RPMI7951 (cell line): ENCODE results near the gene GEMIN4. TPM values are rescaled to one million over a fixed set of nuclear protein-coding genes. Genes with fewer than 3 reads are reported as not detected.
"Not testable (repeated sequence)": the region's sequence is repeated elsewhere in the genome, so short reads cannot be mapped to it uniquely, and the experiment has no call there.

Experiments
- DNase-seq: peaks from one replicate; pipeline ENCODE4 v3.0.0-alpha.2; 2012; ENCODE audit warnings: low read depth
- total RNA-seq: library from RNA; depleted of rRNA; stranded (reverse); fragments of >200 nt; shearing (Covaris generic); gene quantifications from 2 replicates; pipeline ENCODE4 v1.2.3, GENCODE V29; 2014

Gene GEMIN4
- total RNA-seq, 1 experiment from 2014 or later = 7.7 TPM

DNA sequence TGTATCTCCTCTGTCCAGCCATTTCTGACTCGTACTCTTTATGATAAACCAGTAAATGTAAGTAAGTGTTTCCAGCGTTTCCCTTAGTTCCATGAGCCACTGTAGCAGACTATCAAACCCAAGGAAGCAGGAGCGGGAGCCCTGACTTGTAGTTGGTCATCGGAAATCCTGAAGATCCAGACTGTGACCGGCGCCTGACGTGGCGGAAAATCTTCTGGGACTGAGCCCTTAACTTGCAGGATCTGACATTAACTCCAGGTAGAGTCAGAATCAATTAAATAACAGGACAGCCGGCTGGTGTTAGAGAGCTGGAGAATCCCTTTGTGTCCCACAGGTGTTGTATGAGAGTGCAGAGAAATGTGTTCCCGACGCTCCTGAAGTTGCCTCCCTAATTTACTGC is 26.0 kb upstream of the GEMIN4 start:
- DNase-seq = no peak

DNA sequence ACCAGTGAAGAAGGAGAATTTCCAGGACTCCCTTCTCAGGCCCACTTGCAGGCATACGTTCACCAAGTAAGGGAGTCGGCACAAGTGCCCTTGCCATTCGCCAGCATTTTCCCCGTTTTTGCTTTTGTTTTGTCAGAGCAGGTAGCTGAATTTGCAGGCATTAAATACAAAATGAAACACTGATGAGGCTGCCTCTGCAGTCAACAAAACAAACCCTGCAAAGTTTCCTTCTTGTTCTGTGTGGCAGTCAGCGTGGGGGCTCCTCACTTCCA is 22.2 kb upstream of the GEMIN4 start:
- no peak for DNase-seq

DNA sequence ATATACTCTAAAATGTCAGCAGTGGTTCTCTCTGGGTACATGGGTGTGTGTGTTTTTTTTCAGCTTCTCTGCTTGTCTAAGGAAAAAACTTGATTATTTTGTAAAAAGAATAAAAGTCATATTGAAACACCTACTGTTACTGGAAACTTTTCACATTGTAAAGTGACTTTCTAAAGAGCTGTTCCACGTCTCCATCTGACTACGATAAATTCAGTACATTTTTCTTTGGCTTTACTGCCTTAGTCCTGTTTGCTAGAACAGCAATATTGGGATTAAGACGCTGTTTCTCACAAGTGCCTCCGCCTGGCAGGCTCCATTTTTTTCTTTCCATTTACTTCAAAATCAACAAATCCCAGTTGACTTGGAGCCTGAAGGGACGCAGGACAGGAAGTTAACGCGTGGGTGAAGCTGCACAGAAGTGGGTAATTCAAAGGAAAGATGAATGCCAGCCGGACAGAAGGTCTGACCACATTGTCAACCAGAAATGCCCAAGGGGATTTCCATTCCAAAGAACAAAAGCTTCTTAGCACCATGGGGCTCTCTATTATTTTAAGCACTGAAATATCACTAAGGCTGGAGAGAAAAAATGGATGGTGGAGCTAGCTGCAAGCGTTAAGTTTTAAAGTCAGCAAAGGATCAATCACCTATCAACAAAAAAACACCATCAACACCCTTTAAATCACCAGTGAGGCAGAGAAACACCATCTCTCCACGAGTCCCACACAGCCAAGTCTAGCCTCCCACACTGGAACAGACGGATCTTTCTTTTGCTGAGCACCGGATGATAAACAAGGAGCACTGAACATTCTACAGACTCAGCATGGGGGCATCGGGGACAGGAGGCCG is 21.6 kb upstream of the GEMIN4 start:
- DNase-seq = peak; percentile 88

DNA sequence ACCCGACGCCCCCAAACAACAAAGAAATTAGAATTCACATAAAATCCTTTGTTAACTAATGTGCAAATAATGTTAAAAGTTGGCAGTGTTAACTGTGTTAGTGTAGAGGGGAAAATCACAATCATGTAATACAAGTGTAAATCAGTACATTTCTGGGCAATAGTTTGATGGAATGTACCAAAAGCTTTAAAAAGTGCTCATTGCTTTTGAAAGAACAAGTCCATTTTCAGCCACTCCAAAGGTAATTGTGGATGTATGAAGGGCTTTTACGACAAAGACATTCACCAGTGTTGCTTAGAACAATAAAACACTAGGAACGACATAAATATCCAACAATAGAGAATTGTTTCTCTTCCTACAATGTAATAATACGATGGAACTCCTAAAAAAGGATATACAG is 21.0 kb upstream of the GEMIN4 start:
- no peak for DNase-seq

DNA sequence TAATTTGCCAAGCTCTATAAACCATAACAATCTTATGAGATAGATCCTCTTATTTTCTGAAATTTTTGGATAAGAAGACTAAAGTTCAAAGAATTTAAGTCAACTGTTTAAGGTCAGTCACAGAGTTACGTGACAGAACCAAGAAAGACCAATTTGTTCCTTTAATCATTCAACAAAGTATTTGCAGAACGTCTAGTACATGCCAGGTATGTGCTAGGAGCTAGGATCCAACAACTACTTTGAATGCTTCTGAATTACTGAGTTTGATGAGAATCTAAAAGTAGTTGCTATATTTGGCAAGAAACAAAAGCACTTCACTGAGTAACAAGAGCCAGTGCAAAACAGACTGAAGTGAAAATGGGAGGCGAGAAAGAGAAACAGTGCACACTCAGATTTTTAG is 15.0 kb upstream of the GEMIN4 start:
- no peak for DNase-seq

DNA sequence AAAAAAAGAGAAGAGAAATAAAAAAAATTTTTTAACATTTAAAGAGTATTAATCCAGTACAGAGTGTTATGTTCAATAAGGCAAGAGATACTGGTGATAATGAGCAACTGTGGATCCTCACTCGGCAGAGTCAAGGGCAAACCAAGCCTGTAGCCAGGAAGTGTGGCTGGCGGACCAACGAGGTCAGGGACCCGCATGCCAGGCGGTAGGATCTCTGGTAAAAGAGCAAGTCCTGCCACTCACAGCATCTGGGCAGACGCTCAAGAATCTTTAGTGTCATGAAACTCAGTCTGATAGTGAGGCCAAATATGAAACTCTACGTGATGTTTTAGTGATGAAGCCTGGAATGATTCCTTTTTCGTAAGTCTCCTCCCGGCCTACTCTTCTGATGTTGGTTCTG is 8.3 kb upstream of the GEMIN4 start:
- DNase-seq = no peak

DNA sequence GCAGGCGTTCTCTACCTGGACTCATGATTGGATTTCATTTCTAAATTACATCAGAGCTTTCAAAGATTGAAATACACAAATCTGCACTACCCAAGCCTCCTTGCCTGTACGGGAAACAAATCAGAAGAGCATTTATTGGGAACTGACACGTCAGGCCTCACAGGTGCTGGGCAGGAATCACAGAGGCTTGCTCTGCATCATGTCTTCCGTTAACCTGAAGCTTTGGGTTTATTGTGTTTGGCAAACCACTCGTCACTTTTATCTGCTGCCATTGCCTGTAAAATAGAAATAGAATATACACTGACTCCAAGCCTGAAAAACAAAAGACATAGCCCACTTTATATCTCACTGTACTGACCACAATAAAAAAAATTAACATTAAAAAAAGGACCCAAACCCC is 7.9 kb upstream of the GEMIN4 start:
- no peak for DNase-seq

DNA sequence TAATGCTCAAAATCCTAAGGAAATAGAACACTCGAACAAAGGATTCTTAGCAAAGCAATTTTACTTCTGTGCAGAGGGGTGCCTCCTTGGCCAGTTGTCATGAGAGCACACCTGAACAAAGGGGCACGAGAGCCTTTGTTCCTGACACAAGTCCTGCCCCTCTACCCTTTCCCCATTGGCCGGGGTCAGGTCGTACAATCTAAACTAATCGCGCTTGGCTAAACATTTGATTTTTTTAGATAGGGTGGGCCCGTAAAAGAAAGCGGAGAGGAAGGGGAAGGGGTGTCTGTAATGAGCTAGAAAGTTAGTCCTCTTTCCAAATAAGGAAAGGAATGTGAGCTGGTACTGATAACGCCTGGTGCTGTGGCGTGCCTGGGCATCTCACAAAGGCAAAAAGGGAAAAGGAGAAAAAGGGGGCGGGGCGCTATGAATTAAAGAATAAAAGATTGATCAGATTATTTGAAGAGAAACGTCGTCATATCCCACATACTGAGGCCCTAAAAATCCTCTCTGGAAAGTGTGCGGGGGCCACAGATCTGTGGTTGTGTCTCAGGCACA is 4.0 kb upstream of the GEMIN4 start:
- DNase-seq = not testable (repeated sequence)

DNA sequence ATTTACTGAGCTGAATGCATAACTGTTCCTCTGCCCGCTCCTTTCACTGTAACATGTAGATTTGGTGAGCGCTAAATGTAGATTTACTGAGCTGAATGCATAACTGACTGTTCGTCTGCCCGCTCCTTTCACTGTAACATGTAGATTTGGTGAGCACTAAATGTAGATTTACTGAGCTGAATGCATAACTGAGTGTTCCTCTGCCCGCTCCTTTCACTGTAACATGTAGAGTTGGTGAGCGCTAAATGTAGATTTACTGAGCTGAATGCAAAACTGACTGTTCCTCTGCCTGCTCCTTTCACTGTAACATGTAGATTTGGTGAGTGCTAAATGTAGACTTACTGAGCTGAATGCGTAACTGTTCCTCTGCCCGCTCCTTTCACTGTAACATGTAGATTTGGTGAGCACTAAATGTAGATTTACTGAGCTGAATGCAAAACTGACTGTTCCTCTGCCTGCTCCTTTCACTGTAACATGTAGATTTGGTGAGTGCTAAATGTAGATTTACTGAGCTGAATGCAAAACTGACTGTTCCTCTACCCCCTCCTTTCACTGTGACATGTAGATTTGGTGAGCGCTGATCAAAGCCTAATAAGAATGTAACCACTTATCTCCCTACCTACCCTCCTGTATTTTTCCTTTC is 3.4 kb upstream of the GEMIN4 start:
- DNase-seq = not testable (repeated sequence)

DNA sequence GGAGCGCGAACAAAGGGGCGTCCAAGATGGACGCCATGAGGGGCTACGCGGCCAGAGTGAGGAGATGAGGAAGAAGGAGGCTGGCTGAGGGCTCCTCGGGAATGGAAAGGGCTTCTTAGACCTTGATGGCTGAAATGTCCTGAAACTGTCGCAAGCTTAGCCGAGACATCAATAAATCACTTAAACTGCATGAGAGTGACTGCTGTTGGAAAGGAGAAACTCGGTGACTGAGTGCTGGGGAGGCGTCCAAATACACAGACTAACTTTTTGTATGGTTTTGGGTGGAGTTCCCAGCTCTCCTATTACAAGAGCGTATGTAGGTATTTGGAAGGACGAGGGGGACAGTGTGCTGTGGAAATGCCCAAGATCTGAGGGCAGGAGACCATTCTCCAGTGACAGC is 1.4 kb upstream of the GEMIN4 start:
- DNase-seq = no peak

DNA sequence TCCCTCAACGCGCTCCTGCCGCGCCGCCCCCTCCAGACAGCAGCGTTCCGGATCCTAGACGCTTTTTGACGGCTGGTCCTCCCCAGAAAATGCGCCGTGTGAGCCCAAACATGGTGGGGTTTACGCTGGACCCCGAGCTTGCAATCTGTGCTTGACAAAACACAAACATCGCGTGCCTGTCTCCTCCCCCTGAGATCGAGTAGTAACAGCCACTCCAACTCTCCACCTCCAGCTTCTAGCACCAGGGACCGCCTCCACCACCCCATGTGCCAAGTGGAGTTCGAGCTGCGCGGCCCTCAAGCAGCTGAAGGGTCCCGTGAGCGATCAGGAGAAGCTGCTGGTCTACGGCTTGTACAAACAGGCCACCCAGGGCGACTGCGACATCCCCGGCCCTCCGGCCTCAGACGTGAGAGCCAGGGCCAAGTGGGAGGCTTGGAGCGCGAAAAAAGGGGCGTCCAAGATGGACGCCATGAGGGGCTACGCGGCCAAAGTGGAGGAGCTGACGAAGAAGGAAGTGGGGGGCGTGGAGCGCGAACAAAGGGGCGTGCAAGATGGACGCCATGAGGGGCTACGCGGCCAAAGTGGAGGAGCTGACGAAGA is 656 bp upstream of the GEMIN4 start:
- DNase-seq = peak; percentile 47

DNA sequence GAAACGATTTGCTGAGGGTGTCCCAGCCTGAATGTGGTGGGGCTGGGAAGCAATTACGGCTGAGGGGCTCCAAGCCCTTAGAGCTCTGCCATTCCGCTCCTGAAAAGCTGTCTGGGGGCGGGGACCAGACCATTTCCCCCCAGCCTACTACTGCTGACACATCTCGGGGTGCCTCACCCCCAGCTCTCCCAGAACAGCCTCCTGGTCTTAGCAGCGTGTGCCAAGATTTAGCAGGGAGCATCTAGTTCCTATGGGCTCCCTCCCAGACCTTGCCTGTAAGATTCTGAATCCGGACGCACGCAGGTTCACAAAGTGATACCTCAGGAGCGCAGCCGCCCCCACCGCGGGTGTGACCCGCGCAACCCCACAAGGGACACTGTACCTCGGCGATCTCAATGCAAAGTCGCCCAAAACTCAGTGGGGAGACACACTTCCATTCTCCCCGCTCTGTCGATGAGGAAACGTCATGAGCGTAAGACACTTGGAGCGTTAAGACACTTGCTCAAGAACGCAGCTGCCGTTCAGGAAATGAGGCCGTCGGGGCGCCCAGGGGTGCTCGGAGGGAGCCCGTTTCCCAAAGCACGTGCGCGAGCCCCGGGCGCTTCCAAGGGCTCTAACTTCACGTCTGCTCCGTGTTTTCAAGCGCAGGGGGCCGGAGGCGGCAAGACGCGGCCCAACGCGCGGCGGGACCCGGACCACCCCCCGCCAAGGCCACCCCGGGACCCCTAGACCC is 629 bp downstream of the GEMIN4 start:
- peak; percentile 35 for DNase-seq

DNA sequence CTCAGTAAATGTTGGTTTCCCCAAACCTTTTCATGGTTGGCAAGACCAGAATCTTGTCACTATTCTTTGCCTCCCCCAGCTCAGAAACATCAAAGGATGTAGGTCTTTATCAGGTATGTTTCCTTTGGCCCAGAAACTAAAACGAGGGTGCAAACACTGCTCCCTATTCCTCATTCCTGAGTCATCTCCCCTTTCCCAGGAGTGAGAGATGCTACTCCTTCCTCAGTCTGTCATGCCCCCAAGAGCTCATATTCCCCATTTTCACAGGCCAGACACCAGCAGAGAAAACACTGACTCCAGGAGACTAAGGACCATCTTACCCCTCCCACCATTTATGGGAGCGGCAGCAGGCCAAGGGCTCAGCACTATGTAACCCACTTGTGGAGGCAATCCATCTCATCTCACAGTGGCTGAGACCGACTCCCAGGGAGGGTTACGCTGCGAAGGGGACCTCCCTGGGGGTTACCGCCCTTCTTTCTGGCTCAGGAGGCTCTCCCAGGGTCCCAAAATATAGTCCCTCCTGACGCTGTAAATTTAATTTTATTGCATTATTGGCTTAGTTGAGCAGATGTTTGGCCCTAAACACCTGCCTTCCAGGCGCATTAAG is 1.5 kb downstream of the GEMIN4 start:
- DNase-seq = no peak

DNA sequence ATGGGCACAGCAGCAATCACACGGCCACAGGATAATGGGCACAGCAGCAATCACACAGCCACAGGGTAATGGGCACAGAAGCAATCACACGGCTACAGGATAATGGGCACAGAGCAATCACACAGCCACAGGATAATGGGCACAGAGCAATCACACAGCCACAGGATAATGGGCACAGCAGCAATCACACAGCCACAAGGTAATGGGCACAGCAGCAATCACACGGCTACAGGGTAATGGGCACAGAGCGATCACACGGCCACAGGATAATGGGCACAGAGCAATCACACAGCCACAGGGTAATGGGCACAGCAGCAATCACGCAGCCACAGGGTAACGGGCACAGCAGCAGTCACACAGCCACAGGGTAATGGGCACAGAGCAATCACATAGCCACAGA is 2.7 kb downstream of the GEMIN4 start:
- DNase-seq = not testable (repeated sequence)

DNA sequence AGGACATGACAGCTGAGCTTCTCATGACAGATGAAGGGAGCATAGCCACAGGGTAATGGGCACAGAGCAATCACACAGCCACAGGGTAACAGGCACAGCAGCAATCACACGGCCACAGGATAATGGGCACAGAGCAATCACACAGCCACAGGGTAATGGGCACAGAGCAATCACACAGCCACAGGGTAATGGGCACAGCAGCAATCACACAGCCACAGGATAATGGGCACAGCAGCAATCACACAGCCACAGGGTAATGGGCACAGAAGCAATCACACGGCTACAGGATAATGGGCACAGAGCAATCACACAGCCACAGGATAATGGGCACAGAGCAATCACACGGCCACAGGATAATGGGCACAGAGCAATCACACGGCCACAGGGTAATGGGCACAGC is 3.5 kb downstream of the GEMIN4 start:
- DNase-seq = not testable (repeated sequence)

DNA sequence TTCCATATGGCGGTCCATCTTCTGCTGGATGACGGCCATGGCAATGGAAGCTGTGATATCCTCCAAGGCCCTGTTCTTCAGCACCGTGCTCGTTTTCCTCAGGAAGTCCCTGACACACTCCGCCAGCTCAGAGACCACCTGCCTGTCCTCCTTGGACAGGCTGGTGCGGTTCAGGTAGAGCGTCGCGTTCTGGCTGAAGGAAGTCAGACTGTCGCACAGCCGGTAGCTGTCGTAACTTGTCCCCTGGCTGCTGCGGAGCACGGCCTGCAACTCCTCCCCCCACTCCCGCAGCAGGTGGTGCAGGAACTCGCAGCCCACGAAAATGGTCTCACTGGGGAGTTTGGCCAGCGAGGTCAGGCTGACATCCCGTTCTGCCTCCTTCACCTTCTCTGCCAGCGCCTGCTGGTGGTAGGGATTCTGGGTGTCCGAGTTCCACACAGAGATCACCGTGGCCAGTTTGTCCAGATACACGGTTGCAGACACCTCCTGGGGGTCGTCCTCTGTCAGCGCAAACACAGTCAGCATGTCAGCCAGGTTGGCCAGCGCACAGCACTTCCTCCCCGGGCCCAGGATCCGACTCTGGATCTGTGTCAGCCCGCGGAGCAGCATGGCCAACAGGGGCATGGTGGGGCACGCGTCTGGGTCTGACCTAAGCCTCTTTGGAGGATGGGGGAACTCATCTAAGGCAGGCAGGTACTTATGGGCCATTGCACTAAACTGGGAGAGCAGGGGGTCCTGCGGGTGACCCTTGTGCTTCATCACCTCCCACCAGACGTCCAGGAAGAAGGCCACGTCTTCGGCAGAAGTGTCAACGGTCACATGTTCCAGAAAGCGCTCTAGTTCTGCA is 5.1 kb downstream of the GEMIN4 start:
- no peak for DNase-seq

DNA sequence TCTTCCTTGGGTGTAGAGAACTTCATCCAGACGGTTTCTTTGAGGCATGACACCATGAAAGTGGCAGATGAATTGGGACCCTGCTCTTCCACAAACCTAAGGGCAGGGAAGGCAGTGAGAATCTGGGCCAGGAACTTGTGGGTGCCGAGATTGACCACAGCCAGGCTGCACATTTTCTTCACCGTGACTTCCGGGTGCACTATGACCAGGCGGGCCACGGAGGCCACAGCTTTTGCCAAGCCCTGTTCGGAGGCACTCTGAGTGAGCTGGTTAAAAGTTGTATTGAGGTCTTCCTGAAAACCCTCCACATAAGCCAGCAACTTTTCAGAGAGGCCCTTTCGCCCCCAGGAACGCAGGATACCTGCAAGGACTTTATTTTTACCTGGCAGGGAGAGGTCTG is 5.9 kb downstream of the GEMIN4 start:
- no peak for DNase-seq

DNA sequence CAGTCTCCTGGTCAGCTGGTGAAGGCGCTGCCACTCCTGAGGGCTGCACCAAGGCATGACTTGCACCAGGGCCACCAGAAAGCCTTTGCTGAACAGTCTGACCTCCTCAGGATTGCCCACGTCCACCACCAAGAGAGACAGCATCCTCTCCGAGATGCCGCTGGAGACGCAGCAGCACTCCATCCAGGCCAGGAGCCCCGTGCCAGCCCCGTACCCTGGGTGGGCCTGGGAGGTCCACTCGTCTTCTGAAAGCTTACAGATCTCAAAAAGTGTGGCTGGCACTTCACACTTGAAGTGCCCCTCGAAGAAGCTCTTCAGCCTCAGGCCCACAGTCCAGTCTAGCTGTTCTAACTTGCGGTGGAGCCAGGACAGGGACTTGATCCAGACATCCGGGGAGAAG is 6.7 kb downstream of the GEMIN4 start:
- DNase-seq = no peak

DNA sequence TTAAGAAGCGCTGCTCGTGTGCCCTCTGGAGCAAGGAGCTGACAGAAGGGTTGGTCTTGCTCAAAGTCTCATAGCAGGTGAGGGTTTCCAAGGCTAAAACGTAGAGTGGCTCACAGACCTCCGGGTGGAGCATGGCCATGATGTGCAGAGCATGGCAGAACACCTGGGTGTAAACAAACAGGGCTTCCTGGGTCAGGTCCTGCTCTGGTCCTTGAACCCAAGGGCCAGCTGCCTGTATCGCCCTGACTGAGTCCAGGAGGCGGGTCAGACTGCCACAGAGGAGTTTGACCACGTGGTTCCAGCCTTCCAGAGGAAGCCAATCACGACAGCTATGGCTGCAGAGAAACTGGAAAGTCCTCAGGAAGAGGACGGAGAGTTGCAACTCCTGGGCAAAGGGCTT is 7.1 kb downstream of the GEMIN4 start:
- DNase-seq = no peak

DNA sequence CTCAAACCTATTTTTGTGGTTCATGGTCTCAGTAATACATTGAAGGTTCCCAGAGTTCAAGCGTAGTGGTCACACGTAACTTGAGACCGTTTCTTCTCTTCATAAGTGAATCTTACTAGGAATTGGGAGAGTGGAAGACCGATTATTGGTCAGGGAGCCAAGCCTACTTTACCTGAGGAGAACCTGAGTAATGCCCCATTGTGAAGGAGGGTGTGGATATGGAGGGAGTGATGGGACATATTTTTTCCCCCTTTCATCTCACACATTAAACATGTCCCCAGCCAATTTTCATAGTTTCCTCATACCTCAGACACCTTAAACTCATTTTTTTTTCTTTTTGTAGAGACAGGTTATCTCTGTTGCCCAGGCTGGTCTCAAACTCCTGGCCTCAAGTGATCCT is 8.9 kb downstream of the GEMIN4 start:
- DNase-seq = no peak
